ENCODE data around the gene SH2D4B.

Gene SH2D4B

GRCh38 chr10:80504158-80504811, 33.4 kb upstream of the SH2D4B start:
- DNase-seq: no peak

- no peak for DNase-seq
Observed at GRCh38 chr10:80504897-80505465, 32.7 kb upstream of the SH2D4B start.

- DNase-seq: no peak
Observed at GRCh38 chr10:80506189-80506575, 31.5 kb upstream of the SH2D4B start.

GRCh38 chr10:80506836-80507487, 30.7 kb upstream of the SH2D4B start:
- no peak for DNase-seq

- DNase-seq: no peak
Observed at GRCh38 chr10:80509108-80509402, 28.6 kb upstream of the SH2D4B start.

- no peak for DNase-seq
Observed at GRCh38 chr10:80509403-80510161, 28.1 kb upstream of the SH2D4B start.

GRCh38 chr10:80512031-80512526, 25.6 kb upstream of the SH2D4B start:
- no peak for DNase-seq

- no peak for DNase-seq
Observed at GRCh38 chr10:80513106-80513505, 24.6 kb upstream of the SH2D4B start.

- DNase-seq: no peak
Observed at GRCh38 chr10:80515511-80515910, 22.2 kb upstream of the SH2D4B start.

GRCh38 chr10:80515941-80516340, 21.8 kb upstream of the SH2D4B start:
- DNase-seq: no peak

GRCh38 chr10:80516506-80517075, 21.1 kb upstream of the SH2D4B start:
- no peak for DNase-seq

GRCh38 chr10:80517416-80518142, 20.1 kb upstream of the SH2D4B start:
- DNase-seq: no peak

GRCh38 chr10:80518143-80518806, 19.4 kb upstream of the SH2D4B start:
- DNase-seq: no peak

- DNase-seq: no peak
Observed at GRCh38 chr10:80518807-80519360, 18.8 kb upstream of the SH2D4B start.

GRCh38 chr10:80519936-80520650, 17.6 kb upstream of the SH2D4B start:
- DNase-seq: no peak

GRCh38 chr10:80520661-80521470, 16.8 kb upstream of the SH2D4B start:
- DNase-seq: no peak

GRCh38 chr10:80522756-80523363, 14.8 kb upstream of the SH2D4B start:
- no peak for DNase-seq

- no peak for DNase-seq
Observed at GRCh38 chr10:80523773-80524172, 13.9 kb upstream of the SH2D4B start.

- DNase-seq: no peak
Observed at GRCh38 chr10:80524190-80524909, 13.4 kb upstream of the SH2D4B start.

Measured in activated gamma-delta T cell treated with Interleukin-2 at 50 U/mL for 16 hours (primary cell).